K562 (cell line): ENCODE data around the gene SLC25A33. TPM values are rescaled to one million over a fixed set of nuclear protein-coding genes. Genes with fewer than 3 reads are reported as not detected.
A peak's percentile ranks its signal among the peaks of the same experiment; 100 is the strongest.

Experiments
- ATAC-seq: fragments of 200-7000 bp; cut with Tn5 transposase; 3 replicates; pipeline ENCODE4 v1.9.1; 2020; ENCODE audit warnings: moderate library complexity
- BruUV-seq: library from RNA; stranded (reverse); fragments of 400-500 nt; replicated peaks from 2 replicates; lab custom pipeline; 2021; lab: Mats Ljungman, UMichigan
- CTCF ChIA-PET: fragments of 300-600 bp; formaldehyde crosslinking; extraction: SDS; loops from one replicate; lab custom pipeline; 2021; ENCODE audit warnings: low intra/inter-chr PET ratio; lab: Yijun Ruan, JAX
- POLR2A ChIA-PET: fragments of 300-600, 350-650 bp; sonication (Branson Sonifier 250); formaldehyde crosslinking; extraction: SDS; loops from one replicate; lab custom pipeline; 2021; ENCODE audit warnings: antibody characterized with exemption, inconsistent platforms; lab: Yijun Ruan, JAX
- DNase-seq, 4 experiments: peaks; one replicate each; pipeline versions ENCODE4 v3.0.0 to v3.0.0-alpha.2; 2011 to 2018; ENCODE audit warnings: low spot score in 3 of 4, mixed read lengths in 3 of 4; ENCODE audit errors: extremely low read depth in 1 of 4
- FAIRE-seq: peaks from 2 replicates; lab custom pipeline; 2011; peaks lifted over from hg19 to GRCh38; lab: Jason Lieb, UNC
- H2AFZ ChIP-seq: 2 replicates; pipeline ENCODE4 v1.6.0; 2011; ENCODE audit warnings: low read depth, low read length, control low read depth, inconsistent platforms
- H3K27ac ChIP-seq: fragments of 200-600 bp; 3 replicates; pipeline ENCODE4 v1.8.0; 2011; ENCODE audit warnings: low read depth, mild to moderate bottlenecking, control low read depth, inconsistent platforms, low read length, moderate library complexity, mixed read lengths; ENCODE audit errors: extremely low read depth
- H3K27me3 ChIP-seq, 2 experiments: fragments of 300-600 bp in 1 of 2; 2 replicates in 1 of 2; 3 replicates in 1 of 2; pipeline versions ENCODE4 v1.6.0 to v1.8.0; 2011; ENCODE audit warnings: inconsistent platforms in 2 of 2, low read length in 2 of 2, mild to moderate bottlenecking in 1 of 2, mixed read lengths in 1 of 2, moderate library complexity in 1 of 2; ENCODE audit not compliant: control insufficient read depth in 2 of 2, insufficient read depth in 2 of 2
- H3K36me3 ChIP-seq: fragments of 300-600 bp; 3 replicates; pipeline ENCODE4 v1.8.0; 2011; ENCODE audit warnings: mild to moderate bottlenecking, low read length, inconsistent platforms; ENCODE audit not compliant: control insufficient read depth, insufficient read depth
- H3K4me1 ChIP-seq, 2 experiments: fragments of 200-600 bp in 1 of 2; replicated peaks in 1 of 2; 2 replicates in 1 of 2; 3 replicates in 1 of 2; pipeline versions ENCODE4 v1.5.1 to v1.8.0; 2011; ENCODE audit warnings: inconsistent platforms in 2 of 2, low read length in 2 of 2, mild to moderate bottlenecking in 1 of 2, mixed read lengths in 1 of 2, moderate library complexity in 1 of 2; ENCODE audit not compliant: control insufficient read depth in 2 of 2, insufficient read depth in 2 of 2
- H3K4me2 ChIP-seq: 2 replicates; pipeline ENCODE4 v1.6.1; 2011; ENCODE audit warnings: low read length, control low read depth, inconsistent platforms, mixed read lengths; ENCODE audit not compliant: insufficient read depth
- H3K4me3 ChIP-seq: fragments of 200-600 bp; sonication (generic), shearing (Covaris generic); 2 replicates; pipeline ENCODE4 v1.5.1; 2016; ENCODE audit warnings: control low read depth, inconsistent platforms
- H3K79me2 ChIP-seq: fragments of 200-600 bp; 3 replicates; pipeline ENCODE4 v1.8.0; 2011; ENCODE audit warnings: low read length, inconsistent platforms; ENCODE audit not compliant: control insufficient read depth, insufficient read depth
- H3K9ac ChIP-seq, 2 experiments: 2 replicates each; pipeline versions ENCODE4 v1.6.0 to v1.6.1; 2011; ENCODE audit warnings: low read depth in 2 of 2, low read length in 2 of 2, control low read depth in 1 of 2, inconsistent platforms in 1 of 2, mild to moderate bottlenecking in 1 of 2, mixed read lengths in 1 of 2; ENCODE audit not compliant: insufficient read depth in 1 of 2
- H3K9me1 ChIP-seq: one replicate; pipeline ENCODE4 v1.6.0; 2011; ENCODE audit warnings: inconsistent platforms, mild to moderate bottlenecking, low read length, moderate library complexity; ENCODE audit not compliant: control insufficient read depth, insufficient read depth
- H3K9me3 ChIP-seq: replicated peaks from 2 replicates; pipeline ENCODE4 v1.5.1; 2011; ENCODE audit warnings: low read depth, low read length, inconsistent platforms; ENCODE audit not compliant: control insufficient read depth, insufficient read depth
- H4K20me1 ChIP-seq: replicated peaks from 2 replicates; pipeline ENCODE4 v1.6.1; 2011; ENCODE audit warnings: low read length, inconsistent platforms, mixed read lengths; ENCODE audit not compliant: control insufficient read depth, insufficient read depth
- ARID2 ChIP-seq: fragments of 450-650 bp; IDR thresholded peaks from 2 replicates; pipeline ENCODE4 v1.6.1; 2017; ENCODE audit warnings: antibody characterized with exemption, mild to moderate bottlenecking
- BCLAF1 ChIP-seq, 2 experiments: fragments of 450-650 bp in 1 of 2; IDR thresholded peaks; 2 replicates each; pipeline ENCODE4 v1.6.1; 2011 to 2017; ENCODE audit warnings: low read depth in 2 of 2, antibody characterized with exemption in 1 of 2, borderline replicate concordance in 1 of 2, low read length in 1 of 2, mild to moderate bottlenecking in 1 of 2, mixed read lengths in 1 of 2; ENCODE audit not compliant: control insufficient read depth in 1 of 2
- CREB1 ChIP-seq, 2 experiments: sonication (generic) in 1 of 2; formaldehyde crosslinking in 1 of 2; IDR thresholded peaks; 2 replicates each; pipeline versions ENCODE4 v1.6.1 to v1.8.0; 2012 to 2022; ENCODE audit warnings: inconsistent platforms in 1 of 2, mild to moderate bottlenecking in 1 of 2, missing genetic modification reagents in 1 of 2, moderate library complexity in 1 of 2
- DMBX1 ChIP-seq: fragments of 250-450 bp; sonication (Bioruptor Pico); IDR thresholded peaks from 2 replicates; pipeline ENCODE4 v1.8.0; 2022; ENCODE audit warnings: inconsistent platforms, mild to moderate bottlenecking, moderate library complexity, borderline replicate concordance
- KLF16 ChIP-seq: IDR thresholded peaks from 2 replicates; pipeline ENCODE4 v1.6.1; 2016; ENCODE audit warnings: antibody characterized with exemption
- SMAD4 ChIP-seq: fragments of 250-450 bp; sonication (Bioruptor Pico); conservative IDR thresholded peaks from 2 replicates; pipeline ENCODE4 v1.8.0; 2021; ENCODE audit warnings: inconsistent platforms, mild to moderate bottlenecking, moderate library complexity
- SREBF2 ChIP-seq: sonication (generic); formaldehyde crosslinking; IDR thresholded peaks from 2 replicates; pipeline ENCODE4 v1.4.0; 2020; ENCODE audit warnings: mild to moderate bottlenecking, missing genetic modification reagents
- TOE1 ChIP-seq, 2 experiments: fragments of 450-650 bp in 1 of 2; sonication (generic) in 1 of 2; formaldehyde crosslinking in 1 of 2; IDR thresholded peaks; 2 replicates each; pipeline versions ENCODE4 v1.7.1 to v1.8.0; 2016 to 2022; ENCODE audit warnings: borderline replicate concordance in 2 of 2, mild to moderate bottlenecking in 2 of 2, antibody characterized with exemption in 1 of 2, inconsistent platforms in 1 of 2, low read depth in 1 of 2, missing genetic modification reagents in 1 of 2, moderate library complexity in 1 of 2
- UBTF ChIP-seq, 2 experiments: IDR thresholded peaks; 2 replicates each; pipeline ENCODE4 v1.6.1; 2012; ENCODE audit warnings: improper control_type of control experiment in 2 of 2, low read depth in 2 of 2, low read length in 2 of 2, borderline replicate concordance in 1 of 2
- YY1 ChIP-seq, 3 experiments: IDR thresholded peaks; 2 replicates each; pipeline ENCODE4 v1.6.1; 2011; ENCODE audit warnings: low read length in 2 of 3, mild to moderate bottlenecking in 2 of 3, moderate library complexity in 2 of 3, borderline replicate concordance in 1 of 3, control low read depth in 1 of 3, low read depth in 1 of 3; ENCODE audit not compliant: insufficient read depth in 3 of 3, insufficient replicate concordance in 2 of 3, control insufficient read depth in 1 of 3, insufficient read length in 1 of 3; ENCODE audit errors: extremely low read depth in 1 of 3
- ZNF444 ChIP-seq: fragments of 250-450 bp; sonication (Bioruptor Pico); IDR thresholded peaks from 2 replicates; pipeline ENCODE4 v1.4.0; 2020; ENCODE audit warnings: mild to moderate bottlenecking, moderate library complexity
- WGBS: fragments of 100-300 bp; shearing (Covaris generic); methylation state at CpG from one replicate; pipeline ENCODE4 v1.1.6; 2016; ENCODE audit warnings: low coverage, mixed read lengths; ENCODE audit not compliant: insufficient coverage; ENCODE audit errors: missing lambda C conversion rate; 5-methylcytosine and 5-hydroxymethylcytosine counted together
- in situ Hi-C: fragments of 300-500 bp; cut with MboI; formaldehyde crosslinking; loops from 4 replicates; pipeline ENCODE4 v1.15.0; 2018; ENCODE audit warnings: inconsistent platforms, mixed read lengths
- intact Hi-C: fragments of 100-400 bp; cut with micrococcal nuclease; formaldehyde crosslinking; loops from 2 replicates; pipeline ENCODE4 v1.14.2; 2022
- polyA plus RNA-seq, 8 experiments: library from polyadenylated mRNA; depleted of rRNA in 4 of 8; stranded (reverse) in 5 of 8; unstranded in 3 of 8; fragments of >200 nt; fragmentation: Nextera tagmentation in 2 of 8; fragmentation: Illumina TruSeq in 1 of 8; extraction: Ambion mirVana in 2 of 8; extraction: Trizol in 1 of 8; gene quantifications; 2 replicates each; pipeline versions ENCODE4 v1.2.1 to v1.2.3, GENCODE V29; 2011 to 2014; ENCODE audit warnings: inconsistent platforms in 1 of 8, missing spikeins in 1 of 8
- total RNA-seq, 7 experiments: library from RNA; depleted of rRNA in 6 of 7; stranded (reverse); fragments of >200 nt in 6 of 7; fragmentation: Illumina TruSeq in 2 of 7; extraction: Trizol in 2 of 7; gene quantifications; 2 replicates each; pipeline versions ENCODE4 v1.2.1 to v1.2.3, GENCODE V29; 2011 to 2021; ENCODE audit warnings: low replicate concordance in 1 of 7

SLC25A33 gene
- total and polyA plus RNA-seq, 9 of the 15 experiments (the other 6 are each of a cell fraction or from before 2014, with no cell fraction given) = 3.2 to 23.5 (median 17.5) TPM

- H3K27me3 ChIP-seq = peaks cover 8 to 54% of the 10 kb centered on the region in 2 experiments; a peak in 4 of 5 replicates
- CTCF ChIA-PET = interaction anchor here (0.6 to 3.5 kb wide), 8 partner anchors 42 to 387 kb away, joined by 3 to 40 read pairs (median 4); no protein-coding TSS in a partner anchor
- H2AFZ ChIP-seq = peak overlapping the region; percentile 89
- no peaks in the 10 kb centered on the region for H3K79me2 ChIP-seq
- intact Hi-C loops = loop anchor here (1.0 to 10.0 kb wide), 5 partner anchors 47 to 380 kb away; no protein-coding TSS in a partner anchor
- peaks cover 4 to 8% of the 10 kb centered on the region in 2 experiments; a peak in 3 of 5 replicates for H3K4me1 ChIP-seq
- H4K20me1 ChIP-seq = peaks cover 6% of the 10 kb centered on the region; the same call in 1 of the 2 replicates
- POLR2A ChIA-PET = interaction anchor here (0.6 to 0.8 kb wide), 3 partner anchors 47 to 389 kb away, joined by 3 read pairs; no protein-coding TSS in a partner anchor
- H3K27ac ChIP-seq = no peak overlapping the region
- BruUV-seq = no TSS peak
- H3K36me3 ChIP-seq = no peaks in the 10 kb centered on the region
- H3K9me3 ChIP-seq = no peaks in the 10 kb centered on the region
- in situ Hi-C loops = loop anchor here (5.0 kb wide), 1 partner anchor 208 kb away; no protein-coding TSS in a partner anchor
- H3K9me1 ChIP-seq = no peaks in the 10 kb centered on the region
- H3K4me2 ChIP-seq = peak overlapping the region; percentile 75
- FAIRE-seq (peak; percentile 6), DNase-seq (peak; percentile 79 to 90 (median 86)), ATAC-seq (peak; percentile 95)
- WGBS = 2% methylated on average over 43 of the region's 48 CpGs
- H3K4me3 ChIP-seq = 0 out of 2 replicates have a peak overlapping the region, but pooled peaks have one; percentile 24
- H3K9ac ChIP-seq = peak overlapping the region in 1 of 2 experiments; percentile 77; a peak in 2 of 4 replicates
- TF ChIP-seq ARID2 = 0 out of 2 replicates have a peak, but pooled peaks have one; percentile 25
- no peak for TF ChIP-seq CREB1 (IDR thresholded peaks at IDR 0.05)
- TF ChIP-seq CREB1 (CRISPR knock-in tag; IDR thresholded peaks at IDR 0.05) = peak; percentile 52; the same call in 1 of the 2 replicates
- TF ChIP-seq SMAD4 (CRISPR knock-in tag) = 0 out of 2 replicates have a peak, but pooled peaks have one; percentile 42
- TF ChIP-seq DMBX1 (CRISPR knock-in tag) = peak; percentile 35; the same call in 1 of the 2 replicates
- TF ChIP-seq BCLAF1 (IDR thresholded peaks at IDR 0.05; ENCODE audit: borderline replicate concordance in 1 of 2, control insufficient read depth in 1 of 2, low read depth in 2 of 2, low read length in 1 of 2) = no peak
- TF ChIP-seq SREBF2 = no peak
- TF ChIP-seq TOE1 (IDR thresholded peaks at IDR 0.05; ENCODE audit: borderline replicate concordance) = no peak
- TF ChIP-seq TOE1 (CRISPR knock-in tag; IDR thresholded peaks at IDR 0.05; ENCODE audit: borderline replicate concordance, low read depth) = no peak
- TF ChIP-seq YY1 (IDR thresholded peaks at IDR 0.05; ENCODE audit: borderline replicate concordance in 1 of 3, control insufficient read depth in 1 of 3, extremely low read depth in 1 of 3, insufficient read depth in 3 of 3, insufficient read length in 1 of 3, insufficient replicate concordance in 2 of 3, low read depth in 1 of 3, low read length in 2 of 3) = peak in 2 of 3 experiments; percentile 74 to 76
- peak; percentile 44; the same call in 1 of the 2 replicates for TF ChIP-seq KLF16
- no peak for TF ChIP-seq ZNF444 (CRISPR knock-in tag)
- peak in 1 of 2 experiments; percentile 59; a peak in 1 of 4 replicates for TF ChIP-seq UBTF (IDR thresholded peaks at IDR 0.05; ENCODE audit: borderline replicate concordance in 1 of 2, low read depth in 2 of 2, low read length in 2 of 2)
Measured at GRCh38 chr1:9494936-9495758, 44.1 kb upstream of the SLC25A33 start.
